HEK293 (cell line): ENCODE results near the gene LYL1.

ENCODE experiments used
- ZNF501 ChIP-seq: fragments of 450-650 bp; formaldehyde crosslinking; IDR thresholded peaks from 2 replicates; pipeline ENCODE4 v1.5.1; 2016; ENCODE audit warnings: missing biosample characterization, missing genetic modification characterization
- TF ChIP-seq, protein P1 (sequence below): fragments of 450-650 bp; formaldehyde crosslinking; IDR thresholded peaks from 2 replicates; pipeline ENCODE4 v1.5.1; 2016; ENCODE audit warnings: missing biosample characterization, missing genetic modification characterization
- TF ChIP-seq, protein P2 (sequence below): fragments of 450-650 bp; formaldehyde crosslinking; IDR thresholded peaks from 2 replicates; pipeline ENCODE4 v1.5.1; 2016; ENCODE audit warnings: missing biosample characterization, missing genetic modification characterization, low read depth

DNA sequence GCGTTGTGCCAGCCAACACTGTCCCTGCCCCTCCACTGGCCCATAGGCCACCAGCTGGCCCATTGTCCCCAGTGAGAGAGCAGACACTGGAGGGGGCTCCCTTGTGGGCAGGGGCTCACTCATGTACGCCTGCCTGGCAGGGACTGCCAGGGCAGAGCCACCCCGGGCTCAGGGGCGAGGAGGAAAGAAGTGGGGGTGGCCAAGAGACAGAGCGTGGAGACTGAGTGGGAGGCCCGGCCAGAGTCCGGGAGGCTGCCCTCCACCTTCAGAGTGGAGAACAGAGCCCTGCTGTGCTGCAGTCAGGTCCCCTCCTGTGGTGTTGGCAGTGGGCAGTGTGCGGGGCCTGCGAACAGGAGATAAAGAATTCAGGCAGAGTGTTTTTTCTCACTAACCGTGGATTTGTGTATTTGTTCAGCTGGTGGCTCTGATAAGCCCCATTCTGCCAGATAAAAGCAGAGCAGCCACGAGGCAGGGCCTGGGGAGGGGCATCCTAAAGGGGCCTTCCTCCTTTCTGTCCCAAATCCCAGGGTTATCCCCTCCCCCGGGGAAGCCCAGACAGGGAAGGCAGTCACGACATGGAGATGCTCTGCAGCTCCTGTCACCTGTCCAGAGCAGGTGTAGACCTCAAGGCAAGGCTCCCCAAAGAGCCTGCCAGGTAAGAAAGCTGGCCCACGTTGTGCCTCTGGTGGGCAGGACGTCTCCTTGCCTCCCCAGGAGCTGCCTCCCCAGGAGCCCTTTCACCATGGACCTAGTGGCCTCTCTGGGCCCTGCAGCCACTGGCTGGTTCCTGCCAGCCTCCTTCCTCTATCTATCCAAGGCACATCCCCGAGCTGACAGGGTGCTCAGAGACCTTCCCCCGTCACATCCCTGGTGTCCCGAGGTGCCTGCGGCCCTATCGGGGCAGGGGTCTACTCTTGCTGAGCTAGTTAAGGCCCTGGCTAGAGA, 33.0 kb downstream of the LYL1 start:
- TF ChIP-seq, protein P1, sequence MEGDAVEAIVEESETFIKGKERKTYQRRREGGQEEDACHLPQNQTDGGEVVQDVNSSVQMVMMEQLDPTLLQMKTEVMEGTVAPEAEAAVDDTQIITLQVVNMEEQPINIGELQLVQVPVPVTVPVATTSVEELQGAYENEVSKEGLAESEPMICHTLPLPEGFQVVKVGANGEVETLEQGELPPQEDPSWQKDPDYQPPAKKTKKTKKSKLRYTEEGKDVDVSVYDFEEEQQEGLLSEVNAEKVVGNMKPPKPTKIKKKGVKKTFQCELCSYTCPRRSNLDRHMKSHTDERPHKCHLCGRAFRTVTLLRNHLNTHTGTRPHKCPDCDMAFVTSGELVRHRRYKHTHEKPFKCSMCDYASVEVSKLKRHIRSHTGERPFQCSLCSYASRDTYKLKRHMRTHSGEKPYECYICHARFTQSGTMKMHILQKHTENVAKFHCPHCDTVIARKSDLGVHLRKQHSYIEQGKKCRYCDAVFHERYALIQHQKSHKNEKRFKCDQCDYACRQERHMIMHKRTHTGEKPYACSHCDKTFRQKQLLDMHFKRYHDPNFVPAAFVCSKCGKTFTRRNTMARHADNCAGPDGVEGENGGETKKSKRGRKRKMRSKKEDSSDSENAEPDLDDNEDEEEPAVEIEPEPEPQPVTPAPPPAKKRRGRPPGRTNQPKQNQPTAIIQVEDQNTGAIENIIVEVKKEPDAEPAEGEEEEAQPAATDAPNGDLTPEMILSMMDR (tag by site-specific recombination), result no peak
- TF ChIP-seq, protein P2, sequence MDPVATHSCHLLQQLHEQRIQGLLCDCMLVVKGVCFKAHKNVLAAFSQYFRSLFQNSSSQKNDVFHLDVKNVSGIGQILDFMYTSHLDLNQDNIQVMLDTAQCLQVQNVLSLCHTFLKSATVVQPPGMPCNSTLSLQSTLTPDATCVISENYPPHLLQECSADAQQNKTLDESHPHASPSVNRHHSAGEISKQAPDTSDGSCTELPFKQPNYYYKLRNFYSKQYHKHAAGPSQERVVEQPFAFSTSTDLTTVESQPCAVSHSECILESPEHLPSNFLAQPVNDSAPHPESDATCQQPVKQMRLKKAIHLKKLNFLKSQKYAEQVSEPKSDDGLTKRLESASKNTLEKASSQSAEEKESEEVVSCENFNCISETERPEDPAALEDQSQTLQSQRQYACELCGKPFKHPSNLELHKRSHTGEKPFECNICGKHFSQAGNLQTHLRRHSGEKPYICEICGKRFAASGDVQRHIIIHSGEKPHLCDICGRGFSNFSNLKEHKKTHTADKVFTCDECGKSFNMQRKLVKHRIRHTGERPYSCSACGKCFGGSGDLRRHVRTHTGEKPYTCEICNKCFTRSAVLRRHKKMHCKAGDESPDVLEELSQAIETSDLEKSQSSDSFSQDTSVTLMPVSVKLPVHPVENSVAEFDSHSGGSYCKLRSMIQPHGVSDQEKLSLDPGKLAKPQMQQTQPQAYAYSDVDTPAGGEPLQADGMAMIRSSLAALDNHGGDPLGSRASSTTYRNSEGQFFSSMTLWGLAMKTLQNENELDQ (tag by site-specific recombination), result no peak
- TF ChIP-seq ZNF501 (tag by site-specific recombination), result no peak
